Activated naive CD4-positive, alpha-beta T cell treated with Interleukin-2 at 50 U/mL for 16 hours (primary cell): ENCODE measurements around the gene CRTAP.
"Not testable (repeated sequence)": the region's sequence is repeated elsewhere in the genome, so short reads cannot be mapped to it uniquely, and the experiment has no call there.

Source experiments
- DNase-seq: peaks from one replicate; pipeline ENCODE4 v3.0.0-alpha.2; 2020

The CRTAP gene

DNA sequence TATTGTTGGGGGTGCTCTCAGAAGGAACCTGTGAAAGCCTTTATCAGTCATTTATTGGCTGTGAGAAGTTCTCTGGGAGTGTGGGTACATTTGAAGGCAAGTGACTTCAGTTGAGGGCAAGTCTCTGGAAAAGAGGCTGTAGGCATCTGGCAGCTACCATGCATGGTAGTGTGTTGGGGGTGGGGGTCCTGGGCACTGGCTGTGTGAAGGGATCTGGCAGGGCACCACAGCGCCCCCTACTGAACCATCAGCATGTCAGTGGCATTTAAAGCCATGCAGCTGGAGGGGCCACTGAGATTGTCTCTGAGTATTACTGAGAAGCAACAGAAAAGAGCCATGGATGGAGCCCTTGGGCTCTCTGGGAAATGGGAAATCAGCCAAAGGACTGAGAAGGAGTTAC is 30.6 kb downstream of the CRTAP start:
- peak; percentile 35 for DNase-seq

DNA sequence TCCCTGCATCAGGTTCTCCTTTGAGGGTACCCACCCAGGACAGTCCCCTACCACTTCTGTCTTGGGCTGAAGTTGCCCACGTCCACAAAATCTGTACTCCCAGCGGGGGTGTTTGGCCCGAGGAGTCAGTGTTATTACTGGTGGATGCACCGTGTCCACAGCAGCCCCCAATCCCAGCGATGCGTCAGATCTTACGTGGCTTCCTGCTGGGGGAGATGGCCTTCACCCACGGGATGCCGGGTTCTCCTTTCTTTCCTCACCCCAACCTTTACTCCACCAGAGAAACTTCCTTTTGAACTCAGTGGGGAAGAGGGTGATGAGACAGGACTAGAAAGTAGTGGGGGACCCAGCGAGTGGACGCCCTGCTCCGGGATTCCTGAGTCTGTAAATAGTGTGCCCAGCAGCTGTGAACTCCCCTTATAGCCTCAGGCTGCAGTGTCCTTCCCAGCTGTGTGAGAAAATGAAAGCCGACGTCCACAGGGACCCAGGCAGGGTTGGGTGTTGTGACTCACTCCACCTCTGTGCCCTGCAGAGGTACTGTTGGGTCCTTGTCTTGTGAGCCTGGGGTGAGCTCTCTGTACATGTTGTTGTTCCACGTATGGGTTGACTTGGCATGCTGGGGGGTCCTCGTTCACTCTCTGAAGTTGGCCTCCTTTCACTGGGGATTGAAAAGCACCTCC is 31.5 kb downstream of the CRTAP start:
- DNase-seq: no peak

DNA sequence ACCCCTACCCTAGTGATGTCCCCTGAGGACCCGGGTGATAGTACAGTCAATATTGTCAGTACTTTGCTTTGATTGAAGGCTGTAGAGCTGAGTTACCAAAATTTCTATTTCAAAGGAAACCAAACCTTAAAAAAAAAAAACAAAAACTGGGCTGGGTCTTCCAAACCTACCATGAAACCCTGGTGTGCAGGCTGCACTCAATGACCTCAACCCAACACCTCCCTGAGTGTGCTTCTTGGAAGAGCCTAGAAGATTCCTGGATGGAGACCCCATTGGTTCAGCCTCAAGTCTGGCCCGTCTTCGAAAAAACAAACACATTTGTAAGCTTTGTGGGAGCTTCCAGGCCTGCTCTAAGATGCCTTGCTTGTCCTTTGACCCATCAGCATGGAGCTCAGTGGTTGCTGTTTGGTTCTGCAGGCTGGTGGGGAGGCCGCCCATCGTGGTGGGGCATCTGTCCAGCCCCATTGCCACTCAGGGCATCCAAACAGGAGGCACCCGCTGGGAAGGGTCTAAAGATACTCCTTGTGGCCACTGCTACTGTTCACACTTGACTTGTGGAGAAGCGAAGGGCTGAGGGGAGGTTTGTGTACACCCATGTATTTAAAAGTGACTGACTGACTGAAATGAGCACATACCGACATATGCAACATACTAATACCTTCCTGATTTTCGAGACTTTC is 32.2 kb downstream of the CRTAP start:
- DNase-seq: no peak

DNA sequence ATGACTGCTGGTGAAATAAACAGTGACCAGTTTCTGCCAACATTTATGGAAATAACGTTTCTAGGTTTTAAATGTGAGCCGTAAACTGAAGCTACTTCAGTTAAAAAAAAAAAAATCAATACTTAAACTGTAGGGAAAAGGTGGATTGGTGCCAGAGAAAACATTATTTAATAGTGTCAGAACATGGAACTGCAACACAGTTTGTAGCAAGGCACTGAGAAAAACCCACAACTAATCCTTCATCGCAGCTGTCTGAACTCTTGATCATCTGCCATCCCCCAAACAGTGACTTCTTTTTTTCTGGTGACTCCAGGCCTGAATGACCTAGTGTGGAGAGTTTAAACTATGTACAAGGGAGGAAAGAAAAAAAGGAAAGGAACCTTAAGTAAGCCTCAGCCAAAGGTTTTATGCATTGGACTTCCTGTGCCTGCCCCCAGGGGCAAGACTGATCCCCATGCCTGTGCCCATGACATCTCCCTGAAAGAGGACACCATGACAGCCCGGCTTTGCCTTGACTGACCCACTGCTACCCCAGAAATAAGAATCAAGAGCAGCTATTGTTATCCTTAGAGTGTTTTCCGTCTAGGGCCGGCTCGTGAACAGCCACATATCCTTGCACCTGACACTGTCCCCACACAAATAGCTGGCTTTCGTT is 33.1 kb downstream of the CRTAP start:
- no peak for DNase-seq

DNA sequence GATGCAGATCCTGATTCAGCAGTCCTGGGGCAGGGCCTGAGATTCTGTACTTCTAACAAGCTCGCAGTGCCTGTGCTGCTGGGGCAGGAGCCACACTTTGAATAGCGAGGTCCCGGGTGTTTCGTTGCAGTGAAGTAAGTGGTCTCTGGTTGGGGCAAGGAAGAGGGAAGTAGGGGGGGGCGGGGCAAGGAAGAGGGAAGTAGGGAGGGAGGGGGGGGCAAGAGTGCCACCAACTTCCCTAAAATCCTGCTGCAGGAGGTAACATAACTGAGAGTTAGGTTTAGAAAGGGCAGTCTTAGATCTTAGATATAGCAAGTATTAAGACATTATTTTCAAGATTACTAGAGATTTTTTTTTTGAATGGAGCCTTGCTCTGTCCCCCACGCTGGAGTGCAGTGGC is 35.5 kb downstream of the CRTAP start:
- DNase-seq: no peak

DNA sequence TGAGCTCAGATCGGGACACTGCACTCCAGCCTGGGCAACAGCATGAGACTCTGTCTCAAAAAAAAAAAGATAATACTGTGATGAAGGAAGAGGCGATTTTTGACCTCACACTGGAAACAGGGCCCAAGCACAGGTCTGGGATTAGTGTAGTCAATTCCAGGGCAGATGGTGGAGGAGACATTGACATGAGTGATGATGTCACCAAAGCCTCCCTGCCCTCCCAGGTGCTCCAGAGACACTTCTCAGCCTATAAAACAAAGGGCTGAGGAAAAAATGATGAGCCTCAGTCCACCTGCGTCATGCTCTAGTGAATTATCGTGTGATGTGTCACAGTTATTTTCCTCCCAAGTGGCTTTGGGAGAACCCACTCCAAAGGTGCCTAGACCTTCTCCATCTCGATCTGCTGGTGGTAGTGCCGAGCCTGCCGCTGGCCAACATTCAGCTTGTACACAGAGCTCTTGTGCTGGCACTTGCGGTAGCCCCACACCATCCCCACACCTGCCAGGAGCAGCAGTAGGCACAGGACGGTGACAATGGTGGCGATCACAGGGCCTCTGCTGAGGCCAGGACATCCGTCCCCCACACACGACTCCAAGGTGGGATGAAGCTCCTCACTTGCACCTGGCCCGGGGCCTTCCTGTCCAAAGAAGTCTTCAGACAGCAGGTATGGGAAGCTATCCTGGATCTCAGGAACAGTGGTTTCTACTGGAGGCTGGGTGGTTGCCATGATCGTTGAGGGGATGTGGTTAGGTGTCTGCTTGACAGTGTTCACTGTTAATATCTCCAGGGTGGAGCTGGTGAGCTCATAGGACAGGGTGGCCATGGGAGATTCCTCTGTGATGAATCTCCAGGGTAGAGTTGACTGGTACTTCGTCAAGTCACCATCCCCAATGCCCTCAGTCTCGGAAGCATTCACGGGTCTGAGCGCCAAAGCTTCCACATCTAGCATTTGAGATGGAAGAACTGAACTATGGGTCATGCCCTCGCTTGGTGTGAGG is 38.8 kb downstream of the CRTAP start:
- DNase-seq: no peak

DNA sequence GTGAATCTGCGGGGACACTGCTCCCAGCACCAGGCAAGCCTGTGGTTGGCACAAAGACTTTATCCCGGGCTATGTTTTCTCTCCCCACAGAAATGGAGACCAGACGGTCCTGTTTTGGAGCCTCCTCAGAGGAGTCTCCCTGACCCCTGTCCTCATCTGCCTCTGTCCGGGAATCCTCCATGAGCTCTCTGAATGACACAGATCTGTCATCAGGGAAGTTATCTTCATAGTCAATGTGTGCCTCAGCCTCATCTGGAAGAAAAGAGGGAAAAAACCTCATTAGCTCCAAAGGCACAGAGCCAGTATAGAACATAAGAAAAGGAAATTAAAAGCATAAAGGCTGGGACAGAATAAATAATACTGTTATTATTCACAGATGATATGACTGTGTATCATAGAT is 40.0 kb downstream of the CRTAP start:
- no peak for DNase-seq

DNA sequence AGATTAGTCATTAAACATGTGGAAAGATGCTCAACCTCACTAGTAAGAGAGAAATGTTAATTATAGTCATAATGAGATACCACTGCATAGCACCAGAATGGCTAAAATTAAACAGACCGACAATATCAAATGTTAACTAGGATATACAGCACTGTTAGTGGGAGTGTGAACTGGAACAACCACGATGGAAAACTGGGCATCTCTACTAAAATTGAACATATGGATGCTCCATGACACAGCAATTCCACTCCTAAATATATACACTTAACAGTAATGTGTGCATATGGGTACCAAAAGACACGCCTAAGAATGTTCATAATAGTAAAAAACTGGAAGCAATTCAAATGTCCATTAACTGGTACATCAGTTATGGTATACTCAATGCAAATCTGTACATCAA is 41.5 kb downstream of the CRTAP start:
- DNase-seq: no peak

DNA sequence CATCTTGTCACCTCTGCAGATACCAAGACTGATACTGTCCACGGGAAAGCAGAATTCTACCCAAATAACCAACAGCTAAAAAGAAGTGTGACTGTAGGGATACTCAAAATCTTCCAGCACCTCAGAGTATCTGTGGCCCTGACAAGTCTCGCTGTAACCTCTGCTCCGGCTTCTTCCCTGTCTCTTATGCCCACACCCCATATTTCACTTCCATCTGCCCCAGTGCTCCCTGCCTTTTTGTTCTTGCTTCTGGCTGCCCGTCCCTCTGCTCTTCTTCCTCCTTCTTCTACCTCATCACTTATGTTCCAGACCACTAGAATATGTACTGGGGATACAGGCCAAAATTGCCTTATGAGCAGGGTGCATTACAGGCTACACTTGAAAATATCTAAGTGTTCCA is 45.4 kb downstream of the CRTAP start:
- no peak for DNase-seq

DNA sequence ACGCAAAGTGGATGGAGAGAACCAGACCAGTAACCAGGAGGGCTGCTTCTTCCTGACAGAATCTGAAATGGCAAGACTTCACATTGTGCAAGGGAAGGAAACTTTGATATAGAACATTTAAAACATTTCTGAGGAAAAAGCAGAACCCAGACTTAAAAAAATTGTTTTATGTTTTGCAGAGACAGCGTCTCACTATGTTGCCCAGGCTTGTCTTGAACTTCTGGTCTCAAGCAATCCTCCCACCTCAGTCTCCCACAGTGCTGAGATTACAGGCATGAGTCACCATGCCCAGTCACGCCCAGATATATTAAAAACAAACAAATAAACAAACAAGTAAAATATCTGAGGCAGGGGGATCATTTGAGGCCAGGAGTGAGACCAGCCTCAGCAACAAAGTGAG is 46.2 kb downstream of the CRTAP start:
- DNase-seq: no peak

DNA sequence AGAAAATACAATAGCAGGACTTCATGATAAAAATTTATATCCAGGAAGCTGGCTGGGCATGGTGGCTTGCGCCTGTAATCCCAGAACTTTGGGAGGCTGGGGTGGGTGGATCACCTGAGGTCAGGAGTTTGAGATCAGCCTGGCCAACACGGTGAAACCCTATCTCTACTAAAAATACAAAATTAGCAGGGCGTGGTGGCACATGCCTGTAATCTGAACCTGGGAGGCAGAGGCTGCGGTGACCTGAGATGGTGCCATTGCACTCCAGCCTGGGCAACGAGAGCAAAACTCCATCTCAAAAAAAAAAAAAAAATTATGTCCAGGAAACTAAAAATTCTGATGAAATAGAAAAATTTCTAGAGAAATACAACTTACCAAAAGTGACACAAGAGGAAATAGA is 48.8 kb downstream of the CRTAP start:
- not testable (repeated sequence) for DNase-seq

DNA sequence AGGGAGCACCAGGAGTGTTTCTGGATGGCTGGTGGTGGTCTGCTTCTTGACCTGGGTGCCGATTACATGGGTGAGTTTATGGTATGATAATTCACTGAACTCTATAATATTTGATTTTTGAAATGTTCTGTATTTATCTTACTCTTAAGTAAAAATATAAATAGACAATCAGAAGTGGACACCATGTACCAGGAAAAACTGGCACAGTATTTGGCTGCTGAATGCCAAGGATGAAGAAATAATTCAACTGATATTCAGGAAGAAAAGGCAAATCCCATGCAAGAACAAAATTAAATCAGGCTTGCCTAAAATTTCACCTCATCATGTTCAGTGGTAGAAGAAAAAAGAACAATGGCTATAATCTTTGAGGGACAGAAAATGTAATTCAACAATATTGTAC is 51.6 kb downstream of the CRTAP start:
- no peak for DNase-seq

DNA sequence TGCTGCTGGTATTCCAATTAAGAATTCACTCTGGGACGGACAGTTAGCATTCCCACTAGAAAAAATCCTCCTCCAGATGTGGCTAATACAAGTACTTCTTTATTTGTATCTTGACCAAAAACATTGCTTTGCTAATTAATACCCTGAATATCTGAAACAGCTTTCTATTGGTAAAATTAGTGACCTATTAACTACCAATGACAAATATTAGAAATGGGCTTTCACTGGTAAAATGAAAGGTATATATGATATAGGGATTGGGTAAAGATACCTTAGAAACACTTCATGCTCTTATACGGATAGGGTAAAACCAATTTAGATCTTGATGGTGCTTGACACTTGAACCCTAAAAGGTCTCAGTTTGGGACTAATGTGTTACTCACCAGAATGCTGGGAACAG is 52.3 kb downstream of the CRTAP start:
- DNase-seq: no peak

DNA sequence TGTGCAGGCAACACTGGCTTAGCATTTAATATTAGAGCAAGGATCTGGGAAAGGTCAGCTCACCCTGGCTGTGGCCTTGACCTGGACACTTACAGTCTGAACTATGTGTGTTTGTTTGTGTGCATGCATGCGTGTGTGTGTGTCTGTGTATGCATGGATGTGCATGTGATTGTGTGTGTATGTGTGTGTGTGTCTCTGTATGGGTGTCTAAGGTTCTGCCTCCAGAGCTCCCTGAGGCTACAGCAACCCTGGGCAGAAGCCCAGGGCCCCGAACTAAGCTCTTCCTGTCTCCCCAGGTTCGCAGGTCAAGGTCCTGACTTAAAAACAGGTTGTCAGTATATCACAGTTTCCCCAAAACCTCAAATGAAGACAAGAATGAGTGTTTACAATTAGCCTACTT is 53.5 kb downstream of the CRTAP start:
- DNase-seq: no peak

DNA sequence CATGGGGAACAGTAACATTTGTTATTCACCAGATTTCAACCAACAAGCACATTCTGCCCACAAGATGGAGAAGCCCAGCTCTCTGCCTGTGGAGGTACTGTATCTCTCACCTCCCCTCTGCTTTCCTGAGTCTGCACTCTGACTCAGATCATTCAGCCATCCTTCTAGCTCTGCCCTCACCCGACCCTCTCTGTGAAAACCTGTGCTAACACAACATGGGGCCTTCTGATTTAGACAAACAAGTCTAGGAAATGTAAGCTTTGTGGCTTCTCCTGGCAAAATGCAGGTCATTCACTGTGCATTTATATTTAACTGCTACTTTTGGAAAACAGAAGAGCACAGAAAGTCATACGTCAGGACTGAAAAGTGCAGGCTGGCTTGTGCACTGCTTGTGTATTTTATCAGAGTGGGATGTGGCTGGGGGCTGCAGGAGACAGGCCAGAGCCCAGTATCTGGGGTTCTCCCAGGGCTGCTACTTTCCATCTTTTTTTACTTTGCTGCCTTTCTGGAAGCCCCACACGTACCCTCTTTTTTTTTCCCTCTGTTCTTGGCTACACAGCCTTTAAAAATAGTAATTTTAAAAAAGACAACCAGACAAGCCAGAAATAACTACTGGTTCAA is 54.0 kb downstream of the CRTAP start:
- DNase-seq: no peak

DNA sequence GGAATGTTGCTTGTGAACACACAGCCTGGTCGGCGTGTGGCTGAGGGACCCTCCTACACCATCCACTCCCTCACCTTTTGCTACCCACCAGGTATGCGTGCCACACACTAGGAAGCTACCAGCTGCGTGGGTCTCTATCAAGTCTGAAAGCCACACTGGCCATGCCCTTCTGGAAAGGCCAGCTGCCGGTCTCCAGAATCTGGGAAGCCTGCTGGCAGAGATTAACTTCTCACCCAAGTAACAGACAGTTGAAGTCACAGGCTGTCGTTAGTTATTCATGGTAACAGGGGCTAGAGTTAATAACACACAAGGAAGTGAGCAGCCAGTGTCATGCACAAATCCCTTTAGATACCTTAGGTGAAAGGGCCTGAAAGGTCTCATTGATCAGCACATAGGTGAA is 56.7 kb downstream of the CRTAP start:
- no peak for DNase-seq

DNA sequence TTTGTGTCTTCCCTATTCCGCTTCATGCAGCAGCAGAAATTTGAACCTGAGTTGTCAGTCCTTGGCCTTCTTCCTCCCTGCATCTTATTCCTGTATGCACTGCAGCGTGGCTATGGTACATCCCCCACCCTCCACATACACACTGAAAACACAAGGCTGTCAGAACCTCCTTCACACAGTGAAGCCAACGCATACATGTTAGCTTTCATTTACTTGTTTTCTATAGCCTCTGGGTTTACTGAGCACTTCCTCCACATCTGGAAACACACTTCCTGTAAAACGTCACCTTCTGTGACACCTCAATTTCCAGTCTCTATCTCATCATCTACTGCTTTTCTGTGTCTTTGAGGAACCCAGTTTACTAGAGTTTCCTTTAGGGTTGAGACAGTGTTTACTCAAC is 57.8 kb downstream of the CRTAP start:
- DNase-seq: no peak

DNA sequence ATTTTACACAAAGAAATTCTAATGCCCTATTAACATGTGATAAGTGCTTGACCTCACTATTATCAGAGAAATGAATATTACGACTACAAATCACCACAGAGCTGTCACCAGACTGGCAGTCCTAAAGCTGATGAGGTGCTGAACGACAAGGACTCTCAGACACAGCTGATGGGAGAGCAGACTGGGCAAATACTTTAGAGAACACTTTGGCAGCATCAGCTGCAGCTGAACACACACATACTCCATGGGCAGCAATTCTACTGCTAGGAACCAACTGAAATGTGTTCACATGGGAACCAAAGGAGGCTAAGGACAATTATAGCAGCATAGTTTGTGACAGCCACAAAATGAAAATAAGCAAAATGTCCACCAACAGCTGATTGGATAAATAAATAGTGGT is 59.3 kb downstream of the CRTAP start:
- no peak for DNase-seq

DNA sequence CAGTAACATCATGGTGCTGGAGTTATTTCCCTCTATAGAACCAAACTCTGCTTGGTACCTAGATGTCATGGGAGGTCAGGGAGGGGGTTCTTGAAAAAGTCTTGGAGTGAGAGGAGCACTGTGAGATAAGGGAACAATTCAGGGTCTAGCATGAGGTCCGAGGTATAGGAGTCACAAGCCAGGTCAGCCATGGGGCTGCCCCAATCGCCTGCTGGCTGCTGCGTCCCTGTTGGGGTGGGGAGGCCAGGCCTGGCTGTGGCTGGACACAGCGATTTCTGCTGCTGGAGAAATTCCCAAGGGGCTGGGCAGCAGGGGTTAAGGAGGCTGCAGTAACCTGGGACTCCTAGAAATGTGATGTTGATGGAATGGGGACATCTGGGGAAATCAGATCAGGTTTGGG is 59.9 kb downstream of the CRTAP start:
- DNase-seq: no peak

DNA sequence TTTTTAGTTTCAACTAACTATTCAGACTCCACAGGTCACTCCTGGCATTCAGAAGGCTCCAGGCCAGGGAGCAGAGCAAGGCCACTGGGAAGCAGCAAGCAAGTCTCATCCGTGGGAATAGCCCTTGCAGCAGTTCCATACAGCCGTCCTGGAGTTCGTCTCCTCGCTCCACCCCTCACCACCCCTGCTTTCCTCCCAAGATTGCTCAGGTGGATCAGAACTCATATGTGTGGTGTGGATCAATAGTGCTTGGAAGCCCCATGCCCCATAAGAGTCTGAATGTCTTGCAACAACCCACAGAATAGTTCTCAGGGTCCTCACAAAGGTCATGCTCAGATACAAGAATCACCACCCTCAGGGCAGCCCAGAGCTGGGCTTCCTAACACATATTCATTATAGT is 60.3 kb downstream of the CRTAP start:
- DNase-seq: no peak

DNA sequence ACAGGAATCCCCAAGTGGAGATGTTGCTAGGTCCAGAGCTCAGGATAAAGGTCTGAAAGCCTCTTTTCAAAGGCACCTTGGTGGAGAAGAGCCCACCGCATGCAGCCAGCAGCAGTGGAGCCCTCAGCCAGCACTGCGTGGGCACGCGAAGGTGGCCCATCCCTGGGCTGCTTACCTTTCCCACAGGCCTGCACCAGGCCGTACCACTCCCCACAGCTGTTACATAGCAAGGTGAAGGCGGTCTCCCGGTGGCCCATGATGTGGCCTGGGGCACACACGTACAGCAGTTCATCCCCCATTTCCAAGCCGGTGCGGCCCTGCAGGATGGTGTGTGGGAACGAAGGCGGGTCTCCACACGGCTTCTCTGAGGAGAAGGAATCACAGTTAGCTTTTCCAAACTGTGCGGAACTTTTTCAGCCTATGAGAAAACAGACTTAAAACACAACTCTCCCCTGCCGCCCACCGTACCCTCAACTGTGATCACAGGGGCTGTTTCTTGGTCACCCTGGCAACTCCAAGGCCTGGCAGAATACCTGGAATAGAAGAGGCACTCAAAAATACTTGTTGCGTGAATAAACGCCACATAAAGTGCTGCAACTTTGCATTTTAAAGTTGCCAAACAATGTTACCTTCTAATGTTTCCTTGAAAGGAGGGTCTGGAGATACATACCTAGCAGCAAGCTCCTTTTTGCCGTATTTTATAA is 61.0 kb downstream of the CRTAP start:
- DNase-seq: no peak

DNA sequence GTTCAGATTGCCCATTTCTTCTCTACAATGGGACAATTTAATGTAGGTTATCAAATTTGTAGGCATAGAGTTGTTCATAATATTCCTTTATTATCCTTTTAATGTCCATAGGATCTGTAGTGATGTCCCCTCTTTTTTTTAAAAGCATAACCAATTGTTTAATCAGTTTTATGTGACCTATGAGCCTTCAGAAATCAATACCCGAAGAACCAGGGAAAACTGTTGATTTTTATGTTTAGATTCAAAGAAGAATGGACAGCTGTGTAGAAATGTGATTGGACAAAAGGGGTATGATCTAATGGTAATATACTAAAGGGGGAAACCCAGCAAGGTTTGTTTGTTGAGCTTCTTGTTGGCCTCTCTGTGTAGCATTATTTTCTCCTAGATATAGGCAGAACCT is 65.3 kb downstream of the CRTAP start:
- no peak for DNase-seq
